Activated B cell treated with CpG ODN at 0.5 μM for 24 hours (primary cell): ENCODE results near the gene RASD2. TPM values are rescaled to one million over a fixed set of nuclear protein-coding genes. Genes with fewer than 3 reads are reported as not detected.

Experiments
- ATAC-seq: fragments of 200-7000 bp; cut with Tn5 transposase; one replicate; pipeline ENCODE4 v1.10.0; 2021; ENCODE audit warnings: low read depth, mild to moderate bottlenecking, moderate library complexity
- CTCF ChIA-PET: fragments of 350-600 bp; sonication (Branson Sonifier 250); formaldehyde crosslinking; loops from one replicate; lab custom pipeline; 2021; ENCODE audit warnings: antibody characterized with exemption; lab: Charles Lee
- POLR2A ChIA-PET: fragments of 350-600 bp; sonication (Branson Sonifier 250); formaldehyde crosslinking; loops from one replicate; lab custom pipeline; 2021; ENCODE audit warnings: antibody characterized with exemption; lab: Charles Lee
- DNase-seq: peaks from one replicate; pipeline ENCODE4 v3.0.0; 2022
- H3K27ac Mint-ChIP-seq: one replicate; pipeline ENCODE4 v1.8.0; 2020; ENCODE audit warnings: mixed read lengths
- H3K27me3 Mint-ChIP-seq: one replicate; pipeline ENCODE4 v1.8.0; 2021; ENCODE audit warnings: mixed read lengths
- H3K36me3 Mint-ChIP-seq: one replicate; pipeline ENCODE4 v1.8.0; 2021; ENCODE audit warnings: low read depth, mixed read lengths
- H3K4me1 Mint-ChIP-seq: one replicate; pipeline ENCODE4 v1.8.0; 2021; ENCODE audit warnings: mixed read lengths
- H3K4me3 Mint-ChIP-seq: one replicate; pipeline ENCODE4 v1.8.0; 2020; ENCODE audit warnings: mild to moderate bottlenecking, mixed read lengths
- H3K9me3 Mint-ChIP-seq: one replicate; pipeline ENCODE4 v1.8.0; 2020; ENCODE audit warnings: mixed read lengths
- CTCF ChIP-seq: fragments of 200-600 bp; IDR thresholded peaks from one replicate; pipeline ENCODE4 v1.8.0; 2022; ENCODE audit warnings: antibody characterized with exemption, mild to moderate bottlenecking
- intact Hi-C: fragments of 100-400 bp; cut with micrococcal nuclease; formaldehyde crosslinking; loops from one replicate; pipeline ENCODE4 v1.15.1; 2024
- total RNA-seq: library from RNA; stranded (reverse); gene quantifications from 2 replicates; pipeline ENCODE4 v1.2.3, GENCODE V29; 2022

RASD2 gene
- total RNA-seq, 1 donor from 2014 or later = not detected

DNA sequence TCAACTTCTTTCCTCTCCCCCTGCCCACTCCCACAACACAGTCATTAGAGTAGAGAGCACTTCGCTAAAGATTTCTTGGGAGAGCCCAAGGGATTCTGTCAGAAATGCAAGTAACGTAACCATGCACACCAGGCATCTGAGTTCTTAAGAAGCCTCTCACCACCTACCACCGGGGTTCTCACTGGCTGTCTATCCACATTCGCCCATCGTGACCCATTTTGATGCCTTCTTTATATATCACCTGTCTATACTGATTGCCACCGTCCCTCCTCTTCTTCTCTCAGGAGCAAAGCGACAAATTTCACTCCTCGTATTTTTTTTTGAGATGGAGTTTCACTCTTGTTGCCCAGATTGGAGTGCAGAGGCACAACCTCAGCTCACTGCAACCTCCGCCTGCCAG lies 23.9 kb upstream of the RASD2 start:
- no peak overlapping the region for H3K4me3 Mint-ChIP-seq
- TF ChIP-seq CTCF = no peak
- ChIA-PET CTCF (no interaction called here), POLR2A (no interaction called here)
- DNase-seq (no peak), ATAC-seq (no peak)
- H3K27me3 Mint-ChIP-seq = peaks cover 33% of the 10 kb centered on the region
- no peak overlapping the region for H3K27ac Mint-ChIP-seq
- H3K9me3 Mint-ChIP-seq = no peaks in the 10 kb centered on the region
- H3K36me3 Mint-ChIP-seq = no peaks in the 10 kb centered on the region
- intact Hi-C loops = no loop called here
- no peaks in the 10 kb centered on the region for H3K4me1 Mint-ChIP-seq

- H3K9me3 Mint-ChIP-seq = no peaks in the 10 kb centered on the region
- no peak overlapping the region for H3K27ac Mint-ChIP-seq
- DNase-seq (no peak), ATAC-seq (no peak)
- no peaks in the 10 kb centered on the region for H3K4me1 Mint-ChIP-seq
- POLR2A ChIA-PET = no interaction called here
- no peak for TF ChIP-seq CTCF
- H3K27me3 Mint-ChIP-seq = peaks cover 38% of the 10 kb centered on the region
- intact Hi-C loops = no loop called here
- no peaks in the 10 kb centered on the region for H3K36me3 Mint-ChIP-seq
- H3K4me3 Mint-ChIP-seq = no peak overlapping the region
- CTCF ChIA-PET = no interaction called here
These were observed 23.4 kb upstream of the RASD2 start for GRCh38 chr22:35517207-35517606.

DNA sequence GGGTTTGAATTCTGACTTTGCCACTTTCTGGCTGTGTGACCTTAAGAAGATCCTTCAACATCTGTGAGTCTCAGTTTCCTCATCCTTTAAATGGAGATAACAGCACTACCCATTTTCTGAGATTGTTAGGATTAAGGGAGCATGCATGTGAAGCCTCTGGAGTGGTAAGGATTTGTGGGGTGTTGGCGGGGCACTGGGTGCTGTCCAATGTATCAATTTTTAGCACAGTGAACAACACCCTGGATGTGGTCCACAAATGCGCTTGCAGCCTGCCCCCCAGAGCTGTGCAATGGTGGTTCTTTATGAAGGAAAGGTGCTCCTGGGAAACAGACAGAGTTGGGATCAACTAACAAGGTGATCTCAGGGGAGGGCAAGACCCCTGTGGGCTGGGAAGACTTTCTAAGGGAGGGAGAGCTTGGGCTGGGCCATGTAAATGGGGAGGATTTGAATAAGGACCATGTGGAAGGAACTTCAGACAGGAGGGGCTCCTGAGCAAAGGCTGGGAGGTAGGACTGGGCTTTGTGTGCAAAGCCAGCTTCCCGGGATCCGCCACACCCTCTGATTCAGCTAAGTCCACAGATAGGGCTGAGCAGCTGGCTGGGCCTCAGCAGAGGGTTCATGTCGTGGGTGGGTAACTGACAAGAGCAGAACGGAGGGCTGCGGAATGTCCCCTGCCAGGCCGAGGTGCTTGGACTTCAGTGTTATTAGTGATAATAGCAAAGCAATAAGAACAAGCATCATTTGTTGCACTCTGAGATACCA lies 22.7 kb upstream of the RASD2 start:
- no peak overlapping the region for H3K4me3 Mint-ChIP-seq
- POLR2A ChIA-PET = no interaction called here
- no peak overlapping the region for H3K27ac Mint-ChIP-seq
- H3K36me3 Mint-ChIP-seq = no peaks in the 10 kb centered on the region
- no peak for ATAC-seq
- intact Hi-C loops = no loop called here
- H3K9me3 Mint-ChIP-seq = no peaks in the 10 kb centered on the region
- CTCF ChIA-PET = no interaction called here
- TF ChIP-seq CTCF = no peak
- H3K4me1 Mint-ChIP-seq = no peaks in the 10 kb centered on the region
- DNase-seq = no peak
- peaks cover 38% of the 10 kb centered on the region for H3K27me3 Mint-ChIP-seq

DNA sequence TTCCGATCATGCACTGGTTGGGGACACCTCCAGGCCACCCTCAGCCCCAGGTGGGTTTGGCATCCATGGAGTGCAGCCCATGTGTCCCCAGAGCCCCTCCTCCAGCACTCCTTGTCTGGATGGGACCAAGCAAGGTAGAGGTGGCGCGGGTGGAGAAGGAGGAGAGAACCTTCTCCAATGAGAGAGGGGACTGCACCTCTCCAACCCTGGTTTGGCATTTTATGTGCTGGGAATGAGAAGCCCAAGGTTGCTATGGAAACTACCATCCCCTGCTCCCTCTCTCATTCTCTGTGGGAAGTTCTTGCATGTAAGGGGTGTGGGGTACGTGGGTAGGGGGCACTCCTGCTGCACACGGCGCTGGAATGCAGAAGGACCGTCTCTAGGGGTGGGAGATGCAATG lies 21.8 kb upstream of the RASD2 start:
- Mint-ChIP-seq H3K4me1 (no peaks in the 10 kb centered on the region), H3K4me3 (no peak overlapping the region), H3K27ac (no peak overlapping the region), H3K27me3 (peaks cover 31% of the 10 kb centered on the region), H3K9me3 (no peaks in the 10 kb centered on the region), H3K36me3 (no peaks in the 10 kb centered on the region)
- CTCF ChIA-PET = no interaction called here
- TF ChIP-seq CTCF = no peak
- intact Hi-C loops = no loop called here
- ATAC-seq (no peak), DNase-seq (no peak)
- POLR2A ChIA-PET = no interaction called here

- ChIA-PET POLR2A (no interaction called here), CTCF (no interaction called here)
- intact Hi-C loops = no loop called here
- no peak for DNase-seq
- no peaks in the 10 kb centered on the region for H3K36me3 Mint-ChIP-seq
- no peaks in the 10 kb centered on the region for H3K9me3 Mint-ChIP-seq
- H3K27me3 Mint-ChIP-seq = peaks cover 30% of the 10 kb centered on the region
- no peak for ATAC-seq
- no peak for TF ChIP-seq CTCF
- H3K4me1 Mint-ChIP-seq = no peaks in the 10 kb centered on the region
- no peak overlapping the region for H3K27ac Mint-ChIP-seq
- no peak overlapping the region for H3K4me3 Mint-ChIP-seq
These were observed 21.2 kb upstream of the RASD2 start for GRCh38 chr22:35519306-35520000.
